Cardiac fibroblast (primary cell): ENCODE data around the gene B3GAT1.
"Not testable (repeated sequence)": the region's sequence is repeated elsewhere in the genome, so short reads cannot be mapped to it uniquely, and the experiment has no call there.

Experiments
- DNase-seq, 2 donors: peaks; one replicate each; pipeline versions ENCODE4 v3.0.0 to v3.0.0-alpha.2; 2010; ENCODE audit warnings: low read depth in 2 of 2
- H3K4me3 ChIP-seq, 2 donors: replicated peaks in 1 of 2; 1 replicate in 1 of 2; 2 replicates in 1 of 2; pipeline ENCODE4 v1.5.1; 2011; ENCODE audit warnings: low read depth in 2 of 2, low read length in 2 of 2, mild to moderate bottlenecking in 2 of 2, moderate library complexity in 1 of 2
- CTCF ChIP-seq: IDR thresholded peaks from one replicate; pipeline ENCODE4 v1.5.1; 2011; ENCODE audit warnings: low read depth, mild to moderate bottlenecking, low read length, inconsistent platforms

The B3GAT1 gene

GRCh38 chr11:134449051-134449450 lies 37.0 kb upstream of the B3GAT1 start:
- H3K4me3 ChIP-seq, result no peak overlapping the region
- no peak for DNase-seq
- TF ChIP-seq CTCF, result no peak

- no peak overlapping the region for H3K4me3 ChIP-seq
- DNase-seq, result no peak
- TF ChIP-seq CTCF, result no peak
These were observed 35.7 kb upstream of the B3GAT1 start for GRCh38 chr11:134447696-134448095.

GRCh38 chr11:134445601-134446325 lies 33.7 kb upstream of the B3GAT1 start:
- no peak overlapping the region for H3K4me3 ChIP-seq
- no peak for DNase-seq
- no peak for TF ChIP-seq CTCF

- DNase-seq, result peak in 1 of 2 donors; percentile 1
- not testable (repeated sequence) for H3K4me3 ChIP-seq
These were observed 32.4 kb upstream of the B3GAT1 start for GRCh38 chr11:134444160-134445108.

GRCh38 chr11:134443246-134443645 lies 31.2 kb upstream of the B3GAT1 start:
- no peak overlapping the region for H3K4me3 ChIP-seq
- TF ChIP-seq CTCF, result no peak
- no peak for DNase-seq

GRCh38 chr11:134442246-134442645 lies 30.2 kb upstream of the B3GAT1 start:
- DNase-seq, result no peak
- H3K4me3 ChIP-seq, result no peak overlapping the region
- TF ChIP-seq CTCF, result no peak

GRCh38 chr11:134441706-134442105 lies 29.7 kb upstream of the B3GAT1 start:
- no peak overlapping the region for H3K4me3 ChIP-seq
- no peak for DNase-seq
- TF ChIP-seq CTCF, result no peak
